ENCODE results near the gene PPFIA1. TPM values are rescaled to one million over a fixed set of nuclear protein-coding genes. Genes with fewer than 3 reads are reported as not detected.
A peak's percentile ranks its signal among the peaks of the same experiment; 100 is the strongest.

Gene PPFIA1
- total RNA-seq, 4 donors from 2014 or later: 58.3 to 119 (median 84.7) TPM

- TF ChIP-seq, protein P1, sequence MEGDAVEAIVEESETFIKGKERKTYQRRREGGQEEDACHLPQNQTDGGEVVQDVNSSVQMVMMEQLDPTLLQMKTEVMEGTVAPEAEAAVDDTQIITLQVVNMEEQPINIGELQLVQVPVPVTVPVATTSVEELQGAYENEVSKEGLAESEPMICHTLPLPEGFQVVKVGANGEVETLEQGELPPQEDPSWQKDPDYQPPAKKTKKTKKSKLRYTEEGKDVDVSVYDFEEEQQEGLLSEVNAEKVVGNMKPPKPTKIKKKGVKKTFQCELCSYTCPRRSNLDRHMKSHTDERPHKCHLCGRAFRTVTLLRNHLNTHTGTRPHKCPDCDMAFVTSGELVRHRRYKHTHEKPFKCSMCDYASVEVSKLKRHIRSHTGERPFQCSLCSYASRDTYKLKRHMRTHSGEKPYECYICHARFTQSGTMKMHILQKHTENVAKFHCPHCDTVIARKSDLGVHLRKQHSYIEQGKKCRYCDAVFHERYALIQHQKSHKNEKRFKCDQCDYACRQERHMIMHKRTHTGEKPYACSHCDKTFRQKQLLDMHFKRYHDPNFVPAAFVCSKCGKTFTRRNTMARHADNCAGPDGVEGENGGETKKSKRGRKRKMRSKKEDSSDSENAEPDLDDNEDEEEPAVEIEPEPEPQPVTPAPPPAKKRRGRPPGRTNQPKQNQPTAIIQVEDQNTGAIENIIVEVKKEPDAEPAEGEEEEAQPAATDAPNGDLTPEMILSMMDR (IDR thresholded peaks at IDR 0.05): no peak
- ATAC-seq (ENCODE audit: low FRiP score) (no peak), DNase-seq (ENCODE audit: low spot score) (no peak)
These were observed 107.2 kb downstream of the PPFIA1 start for GRCh38 chr11:70377645-70378044.

DNA sequence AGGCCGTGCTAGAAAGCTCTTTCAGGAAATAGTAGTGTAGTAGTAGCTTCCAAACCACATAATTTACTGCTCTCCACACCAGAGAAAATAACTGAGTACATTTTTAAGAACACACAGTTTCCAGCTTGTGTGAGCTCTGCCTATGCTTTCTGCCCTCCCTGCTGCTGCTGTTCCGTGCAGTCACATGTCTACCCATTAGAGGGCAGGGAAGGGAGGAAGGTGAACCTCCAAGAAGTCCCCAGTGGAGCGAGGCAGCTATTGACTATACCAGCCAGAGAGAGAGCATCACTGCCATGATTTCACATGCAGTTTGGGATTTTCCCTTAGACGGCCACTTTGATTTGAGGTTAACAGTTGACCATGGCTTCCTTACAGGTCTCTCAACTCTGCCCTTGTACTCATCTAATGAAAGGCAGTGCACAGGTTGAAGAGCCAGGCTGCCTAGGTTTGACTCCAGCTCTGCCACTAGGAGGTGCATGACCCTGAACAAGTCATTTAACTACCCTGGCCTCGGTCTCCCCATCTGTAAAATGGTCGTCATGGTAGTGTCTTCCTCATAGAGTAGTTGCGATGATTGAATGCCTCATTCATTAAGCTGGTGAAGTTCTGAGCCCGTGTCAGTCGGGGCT is 108.1 kb downstream of the PPFIA1 start:
- no peak for DNase-seq (ENCODE audit: low spot score)
- TF ChIP-seq, protein P1 (IDR thresholded peaks at IDR 0.05): no peak
- ATAC-seq (ENCODE audit: low FRiP score): no peak

- no peak for DNase-seq (ENCODE audit: low spot score)
- ATAC-seq (ENCODE audit: low FRiP score): no peak
These were observed 110.9 kb downstream of the PPFIA1 start for GRCh38 chr11:70381350-70381749.

DNA sequence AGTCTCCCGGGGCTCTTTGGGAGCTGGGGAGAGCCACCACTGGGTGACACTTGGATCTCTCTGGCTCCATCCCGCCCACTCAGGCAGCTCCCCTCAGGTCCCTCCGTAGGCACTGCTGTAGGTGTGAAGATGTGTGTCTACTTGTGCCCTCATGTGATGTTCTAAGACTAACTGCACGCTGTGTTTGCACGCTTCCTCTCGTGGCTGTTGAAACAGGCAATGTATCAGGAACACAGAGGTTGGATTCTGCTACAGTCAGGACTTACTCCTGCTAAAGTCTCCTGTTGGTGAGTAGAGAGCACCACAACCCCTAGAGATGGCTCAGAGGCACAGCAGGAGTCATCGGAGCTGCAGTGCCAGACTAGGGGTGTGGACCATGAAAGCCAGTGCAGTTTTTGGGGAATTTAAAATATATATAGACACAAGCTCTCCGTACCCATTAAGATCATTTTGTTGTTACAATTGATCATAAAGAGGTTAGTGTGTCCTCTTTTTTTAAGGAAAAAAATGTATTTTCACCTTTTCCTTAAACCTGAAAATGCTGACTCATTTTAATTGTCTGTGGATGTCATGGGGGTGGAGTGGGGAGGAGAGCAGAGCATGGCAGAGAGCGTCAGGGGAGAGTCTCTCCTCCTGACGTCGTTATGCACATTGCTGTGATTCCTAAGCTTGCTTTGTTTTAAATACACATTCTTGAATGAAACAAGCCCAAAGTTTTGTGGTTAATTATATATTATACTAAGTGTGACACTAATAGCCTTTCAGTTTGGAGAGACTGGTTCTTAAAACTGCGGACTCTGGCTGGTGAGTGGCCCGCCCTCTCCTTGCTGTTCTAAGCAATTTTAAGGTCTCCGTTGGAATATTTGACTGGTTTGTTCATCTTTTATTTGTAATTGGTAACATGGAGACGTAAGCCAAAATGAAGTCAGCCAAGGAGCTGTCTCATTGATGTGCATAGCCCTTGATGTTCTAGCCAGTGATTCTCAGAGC is 111.7 kb downstream of the PPFIA1 start:
- ATAC-seq (ENCODE audit: low FRiP score) (peak; percentile 59), DNase-seq (ENCODE audit: low spot score) (no peak)
- TF ChIP-seq, protein P1 (IDR thresholded peaks at IDR 0.05): no peak

More at GRCh38 chr11:70381350-70381749, 110.9 kb downstream of the PPFIA1 start:
- TF ChIP-seq, protein P1 (IDR thresholded peaks at IDR 0.05): no peak

- ATAC-seq (ENCODE audit: low FRiP score): no peak
- DNase-seq (ENCODE audit: low spot score): no peak
- TF ChIP-seq, protein P1 (IDR thresholded peaks at IDR 0.05): no peak
These were observed 113.4 kb downstream of the PPFIA1 start for GRCh38 chr11:70383664-70384565.

DNA sequence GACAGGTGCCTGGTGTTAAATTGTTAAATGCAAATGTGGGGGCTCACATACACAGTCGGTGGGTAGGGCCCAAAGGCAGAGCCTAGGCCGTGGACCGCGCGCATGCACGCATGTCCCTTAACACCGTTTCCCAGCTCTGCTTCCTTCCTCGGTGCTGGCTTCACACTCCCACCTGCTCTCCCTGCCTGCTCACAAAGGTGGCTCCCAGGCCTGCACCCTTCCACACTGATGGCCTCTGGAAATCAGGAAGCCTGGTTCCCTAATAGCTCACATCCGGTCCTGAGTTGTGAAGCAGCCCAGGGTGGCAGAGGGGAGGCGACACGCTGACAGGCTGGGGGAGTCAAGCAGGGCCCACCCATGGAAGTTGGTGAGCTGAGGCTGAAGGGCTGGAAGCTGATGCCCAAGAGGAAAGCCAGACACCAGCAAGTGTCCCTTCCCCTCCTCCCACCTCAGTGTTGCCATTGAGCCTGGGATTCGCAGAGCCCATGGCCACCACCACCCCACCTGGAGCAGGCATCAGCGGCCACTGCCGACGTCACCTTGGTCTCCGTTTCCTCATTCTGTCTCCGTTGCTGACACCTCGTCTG is 114.2 kb downstream of the PPFIA1 start:
- ATAC-seq (ENCODE audit: low FRiP score) (no peak), DNase-seq (ENCODE audit: low spot score) (no peak)
- TF ChIP-seq, protein P1 (IDR thresholded peaks at IDR 0.05): no peak

All from omental fat pad (tissue), 4 donors.